Measurements from ENCODE around the gene ACBD4.

The ACBD4 gene

DNA sequence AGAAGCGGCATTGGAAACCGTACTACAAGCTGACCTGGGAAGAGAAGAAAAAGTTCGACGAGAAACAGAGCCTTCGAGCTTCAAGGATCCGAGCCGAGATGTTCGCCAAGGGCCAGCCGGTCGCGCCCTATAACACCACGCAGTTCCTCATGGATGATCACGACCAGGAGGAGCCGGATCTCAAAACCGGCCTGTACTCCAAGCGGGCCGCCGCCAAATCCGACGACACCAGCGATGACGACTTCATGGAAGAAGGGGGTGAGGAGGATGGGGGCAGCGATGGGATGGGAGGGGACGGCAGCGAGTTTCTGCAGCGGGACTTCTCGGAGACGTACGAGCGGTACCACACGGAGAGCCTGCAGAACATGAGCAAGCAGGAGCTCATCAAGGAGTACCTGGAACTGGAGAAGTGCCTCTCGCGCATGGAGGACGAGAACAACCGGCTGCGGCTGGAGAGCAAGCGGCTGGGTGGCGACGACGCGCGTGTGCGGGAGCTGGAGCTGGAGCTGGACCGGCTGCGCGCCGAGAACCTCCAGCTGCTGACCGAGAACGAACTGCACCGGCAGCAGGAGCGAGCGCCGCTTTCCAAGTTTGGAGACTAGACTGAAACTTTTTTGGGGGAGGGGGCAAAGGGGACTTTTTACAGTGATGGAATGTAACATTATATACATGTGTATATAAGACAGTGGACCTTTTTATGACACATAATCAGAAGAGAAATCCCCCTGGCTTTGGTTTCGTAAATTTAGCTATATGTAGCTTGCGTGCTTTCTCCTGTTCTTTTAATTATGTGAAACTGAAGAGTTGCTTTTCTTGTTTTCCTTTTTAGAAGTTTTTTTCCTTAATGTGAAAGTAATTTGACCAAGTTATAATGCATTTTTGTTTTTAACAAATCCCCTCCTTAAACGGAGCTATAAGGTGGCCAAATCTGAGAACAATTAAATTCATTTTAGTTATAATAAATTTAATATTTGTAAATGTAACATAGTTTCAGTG is 14.5 kb downstream of the ACBD4 start:
- H3K4me3 ChIP-seq (ENCODE audit: control insufficient read depth, low read depth, low read length): peak overlapping the region; percentile 87
- DNase-seq (ENCODE audit: low read depth): no peak
- TF ChIP-seq, protein P1, sequence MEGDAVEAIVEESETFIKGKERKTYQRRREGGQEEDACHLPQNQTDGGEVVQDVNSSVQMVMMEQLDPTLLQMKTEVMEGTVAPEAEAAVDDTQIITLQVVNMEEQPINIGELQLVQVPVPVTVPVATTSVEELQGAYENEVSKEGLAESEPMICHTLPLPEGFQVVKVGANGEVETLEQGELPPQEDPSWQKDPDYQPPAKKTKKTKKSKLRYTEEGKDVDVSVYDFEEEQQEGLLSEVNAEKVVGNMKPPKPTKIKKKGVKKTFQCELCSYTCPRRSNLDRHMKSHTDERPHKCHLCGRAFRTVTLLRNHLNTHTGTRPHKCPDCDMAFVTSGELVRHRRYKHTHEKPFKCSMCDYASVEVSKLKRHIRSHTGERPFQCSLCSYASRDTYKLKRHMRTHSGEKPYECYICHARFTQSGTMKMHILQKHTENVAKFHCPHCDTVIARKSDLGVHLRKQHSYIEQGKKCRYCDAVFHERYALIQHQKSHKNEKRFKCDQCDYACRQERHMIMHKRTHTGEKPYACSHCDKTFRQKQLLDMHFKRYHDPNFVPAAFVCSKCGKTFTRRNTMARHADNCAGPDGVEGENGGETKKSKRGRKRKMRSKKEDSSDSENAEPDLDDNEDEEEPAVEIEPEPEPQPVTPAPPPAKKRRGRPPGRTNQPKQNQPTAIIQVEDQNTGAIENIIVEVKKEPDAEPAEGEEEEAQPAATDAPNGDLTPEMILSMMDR (IDR thresholded peaks at IDR 0.05; ENCODE audit: control insufficient read depth, insufficient read depth, low read depth, low read length, missing control alignments): no peak

DNA sequence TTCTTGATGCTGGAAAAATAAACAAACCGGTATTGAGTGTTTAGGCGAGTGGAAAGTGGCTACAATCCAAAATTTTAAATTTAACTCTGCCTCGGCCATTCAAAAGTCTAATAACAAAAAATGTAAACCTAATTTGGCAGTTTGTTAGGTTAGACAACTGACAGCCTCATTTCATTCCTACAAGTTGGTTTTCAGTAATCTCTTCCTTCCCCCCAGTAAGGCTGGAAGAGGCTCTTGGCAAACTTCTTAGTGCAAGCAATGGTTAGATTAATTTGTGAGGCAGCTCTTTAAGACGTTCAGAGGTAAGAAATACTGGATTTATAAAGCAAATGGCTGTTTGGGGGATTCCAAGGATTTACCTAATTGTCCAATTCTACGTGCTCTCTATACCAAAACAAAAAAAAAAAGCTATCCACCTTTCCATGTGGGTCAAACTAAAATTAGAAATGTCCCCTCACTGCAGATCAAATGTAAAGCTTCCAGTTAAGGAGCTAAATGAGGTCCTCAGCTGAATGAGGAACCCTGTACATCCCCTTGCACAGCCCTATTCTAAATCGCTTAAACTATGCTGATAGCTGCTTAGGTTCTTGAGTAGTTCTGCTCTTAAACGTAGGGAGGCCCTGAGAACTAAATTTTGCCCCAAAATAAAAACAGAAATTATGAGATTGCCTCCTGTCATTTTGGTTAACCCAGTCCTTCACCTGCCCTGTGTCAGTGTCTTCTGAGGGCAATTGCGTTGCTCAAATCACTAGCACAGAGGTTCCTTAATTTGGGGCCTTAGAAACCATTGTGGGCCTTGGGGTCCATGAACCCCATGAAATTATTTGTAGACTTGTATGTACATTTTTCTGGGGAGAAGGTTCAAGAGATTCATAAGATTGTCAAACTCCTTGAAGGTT is 15.7 kb downstream of the ACBD4 start:
- no peak for DNase-seq (ENCODE audit: low read depth)
- peak overlapping the region; percentile 87 for H3K4me3 ChIP-seq (ENCODE audit: control insufficient read depth, low read depth, low read length)
- TF ChIP-seq, protein P1 (IDR thresholded peaks at IDR 0.05; ENCODE audit: control insufficient read depth, insufficient read depth, low read depth, low read length, missing control alignments): no peak

DNA sequence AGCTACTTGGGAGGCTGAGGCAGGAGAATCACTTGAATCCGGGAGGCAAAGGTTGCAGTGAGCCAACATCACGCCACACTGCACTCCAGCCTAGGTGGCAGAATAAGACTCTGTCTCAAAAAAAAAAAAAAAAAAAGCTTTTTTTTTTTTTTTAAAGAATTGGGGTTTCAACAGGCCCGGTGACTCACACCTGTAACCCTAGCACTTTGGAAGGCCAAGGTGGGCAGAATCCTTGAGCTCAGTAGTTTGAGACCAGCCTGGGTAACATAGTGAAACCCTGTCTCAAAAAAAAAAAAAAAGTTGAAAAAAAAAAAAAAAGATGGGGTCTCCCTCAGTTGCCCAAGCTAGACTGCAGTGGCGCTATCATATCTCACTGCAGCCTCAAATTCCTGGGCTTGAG is 19.5 kb downstream of the ACBD4 start:
- DNase-seq (ENCODE audit: low read depth): no peak
- TF ChIP-seq, protein P1 (IDR thresholded peaks at IDR 0.05; ENCODE audit: control insufficient read depth, insufficient read depth, low read depth, low read length, missing control alignments): no peak
- no peak overlapping the region for H3K4me3 ChIP-seq (ENCODE audit: control insufficient read depth, low read depth, low read length)

DNA sequence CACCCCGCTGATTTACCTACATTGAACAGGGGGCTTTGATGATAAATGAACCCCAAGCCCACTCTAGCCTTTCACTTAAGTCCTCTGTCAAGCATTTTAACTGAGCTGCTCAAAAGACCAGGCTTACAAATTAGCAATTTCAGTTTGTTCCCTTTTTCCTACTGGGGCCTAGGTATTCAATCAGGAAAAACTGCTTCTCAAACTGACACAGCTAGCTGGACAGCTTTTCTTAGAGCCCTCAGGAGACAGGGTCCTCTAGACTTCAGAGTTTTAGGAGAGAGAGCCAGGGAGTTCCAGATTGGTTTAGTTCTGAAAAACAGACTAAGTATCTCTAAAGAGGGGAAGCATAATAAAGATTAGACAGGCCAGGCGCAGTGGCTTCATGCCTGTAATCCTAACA is 20.0 kb downstream of the ACBD4 start:
- H3K4me3 ChIP-seq (ENCODE audit: control insufficient read depth, low read depth, low read length): no peak overlapping the region
- TF ChIP-seq, protein P1 (IDR thresholded peaks at IDR 0.05; ENCODE audit: control insufficient read depth, insufficient read depth, low read depth, low read length, missing control alignments): no peak
- DNase-seq (ENCODE audit: low read depth): no peak

DNA sequence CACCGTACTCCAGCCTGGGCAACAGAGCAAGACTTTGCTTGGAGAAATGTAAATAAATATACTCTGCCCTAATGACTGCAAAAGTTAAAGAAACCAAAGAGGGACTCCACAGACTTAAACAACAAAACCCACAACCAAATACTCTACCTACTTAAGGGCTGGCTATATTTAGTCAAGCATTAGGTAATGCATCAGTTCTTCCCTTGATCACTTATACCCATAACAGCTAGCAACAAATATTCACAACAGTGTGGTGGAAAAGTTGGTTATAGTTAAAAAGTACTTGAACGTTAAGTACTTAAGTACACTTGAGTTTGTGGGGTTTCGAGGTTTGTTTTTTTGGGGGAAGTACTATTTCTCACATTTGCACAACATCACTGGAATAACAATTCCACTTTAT is 20.8 kb downstream of the ACBD4 start:
- no peak for DNase-seq (ENCODE audit: low read depth)
- TF ChIP-seq, protein P1 (IDR thresholded peaks at IDR 0.05; ENCODE audit: control insufficient read depth, insufficient read depth, low read depth, low read length, missing control alignments): no peak
- H3K4me3 ChIP-seq (ENCODE audit: control insufficient read depth, low read depth, low read length): no peak overlapping the region

DNA sequence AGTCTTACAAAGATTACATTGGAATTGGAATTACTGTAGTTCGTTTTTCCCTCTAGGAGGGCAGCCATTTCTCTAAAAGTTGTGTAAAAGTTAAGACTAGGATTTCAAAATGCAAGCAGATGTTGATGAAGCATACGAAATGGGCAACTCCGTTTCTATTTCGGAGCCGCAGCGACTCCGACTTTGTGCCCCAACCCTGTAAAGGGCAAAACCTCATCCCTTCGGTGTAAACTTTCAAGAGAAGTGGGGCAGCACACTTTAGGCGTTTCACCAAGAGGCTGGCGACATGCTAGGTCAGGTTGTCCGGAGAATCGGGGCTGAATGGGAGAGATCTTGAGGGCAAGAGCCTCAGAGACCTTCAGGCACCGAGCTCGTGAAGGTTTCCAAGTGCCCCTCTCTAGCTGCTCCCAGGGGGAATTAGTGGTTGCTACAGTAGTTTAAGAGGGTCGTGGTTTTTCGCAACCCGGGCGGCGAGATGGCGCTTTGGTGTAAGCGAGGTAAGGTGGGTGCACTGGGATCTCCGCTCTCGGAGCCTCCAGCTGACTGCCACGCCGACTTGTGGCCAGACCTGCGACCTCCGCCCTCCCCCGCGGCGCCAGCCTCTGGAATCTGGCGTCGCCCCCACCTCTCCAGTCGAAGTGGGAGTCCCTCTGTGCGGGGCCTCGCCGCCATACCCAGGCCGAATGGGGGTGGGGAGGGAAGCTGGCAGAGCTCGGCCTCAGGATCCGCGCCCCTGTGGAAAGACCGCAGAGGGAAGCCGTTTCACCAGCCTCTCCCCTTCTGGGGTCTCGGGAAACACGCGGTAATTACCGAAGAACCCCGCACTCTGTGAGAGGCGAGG is 25.2 kb downstream of the ACBD4 start:
- TF ChIP-seq, protein P1 (IDR thresholded peaks at IDR 0.05; ENCODE audit: control insufficient read depth, insufficient read depth, low read depth, low read length, missing control alignments): peak; percentile 24
- peak overlapping the region; percentile 88 for H3K4me3 ChIP-seq (ENCODE audit: control insufficient read depth, low read depth, low read length)
- no peak for DNase-seq (ENCODE audit: low read depth)
